Measurements from ENCODE around the gene TBC1D10B. TPM values are rescaled to one million over a fixed set of nuclear protein-coding genes. Genes with fewer than 3 reads are reported as not detected.

The TBC1D10B gene
- total and polyA plus RNA-seq, 2 of the 8 experiments (the other 6 are each of a cell fraction or from before 2014, with no cell fraction given) = 15.4 to 28.6 TPM

DNA sequence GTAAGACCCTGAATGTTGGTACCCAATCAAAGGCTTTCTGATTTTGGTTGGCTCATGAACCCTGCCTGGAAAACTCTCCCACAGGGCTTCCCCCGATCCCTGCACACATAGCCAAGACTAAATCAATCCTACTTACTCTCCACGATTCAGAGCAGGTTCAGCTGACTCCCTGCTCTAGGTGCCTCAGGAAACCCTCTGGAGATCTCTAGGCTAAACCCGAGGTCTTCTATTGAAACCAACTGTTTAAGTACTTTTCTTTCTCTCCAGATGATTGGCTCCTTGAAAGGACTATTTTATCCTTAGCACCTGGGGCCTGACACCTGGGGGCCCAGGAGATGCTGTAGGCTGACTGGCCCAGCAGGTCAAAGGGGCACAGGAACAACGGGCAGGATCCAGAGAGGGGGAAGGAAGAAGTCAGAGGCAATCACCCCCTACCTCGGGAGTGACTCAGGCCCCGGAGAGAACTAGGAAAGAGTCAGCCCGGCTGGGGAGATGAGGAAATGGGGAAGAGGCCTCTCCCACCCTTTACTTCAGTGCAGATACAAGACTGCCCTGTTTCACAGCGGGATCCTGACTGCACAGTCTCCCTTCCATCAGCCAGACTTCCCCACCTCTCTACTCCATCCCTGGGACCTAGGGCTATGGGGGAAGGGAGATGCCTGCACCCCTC, 2.0 kb downstream of the TBC1D10B start (continued):
- TF ChIP-seq CBX8 (IDR thresholded peaks at IDR 0.05; ENCODE audit: borderline replicate concordance, low read depth, low read length) = no peak
